ENCODE results near the gene UNC93B1.
A peak's percentile ranks its signal among the peaks of the same experiment; 100 is the strongest.

UNC93B1 gene

DNA sequence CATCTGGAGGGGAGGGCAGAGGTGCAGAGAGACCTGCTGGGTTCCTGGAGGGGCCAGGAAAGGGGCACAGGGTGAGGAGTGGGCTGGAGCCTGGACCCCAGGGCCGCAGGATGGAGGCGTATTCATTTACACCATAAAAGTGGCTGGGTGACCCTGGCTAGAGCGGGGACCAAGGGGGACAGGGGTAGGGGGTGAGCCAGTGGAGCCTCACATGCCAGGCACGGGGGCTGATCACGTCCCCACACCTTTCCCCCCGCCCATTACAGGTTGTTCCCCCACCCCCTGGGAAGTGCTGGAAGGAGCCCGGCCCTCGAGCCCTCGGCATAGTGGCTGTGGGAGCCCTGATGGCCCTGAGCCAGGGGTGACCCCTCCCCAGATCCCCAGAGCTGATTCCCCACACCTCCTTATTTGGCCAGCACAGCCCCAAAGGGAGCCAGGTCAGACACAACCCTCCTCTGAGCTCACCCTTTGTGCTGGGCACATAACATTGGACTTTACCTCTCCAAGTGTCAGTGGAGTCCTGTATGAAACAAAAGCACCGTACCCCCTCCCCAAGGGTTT is 35.7 kb upstream of the UNC93B1 start:
- DNase-seq: no peak

DNA sequence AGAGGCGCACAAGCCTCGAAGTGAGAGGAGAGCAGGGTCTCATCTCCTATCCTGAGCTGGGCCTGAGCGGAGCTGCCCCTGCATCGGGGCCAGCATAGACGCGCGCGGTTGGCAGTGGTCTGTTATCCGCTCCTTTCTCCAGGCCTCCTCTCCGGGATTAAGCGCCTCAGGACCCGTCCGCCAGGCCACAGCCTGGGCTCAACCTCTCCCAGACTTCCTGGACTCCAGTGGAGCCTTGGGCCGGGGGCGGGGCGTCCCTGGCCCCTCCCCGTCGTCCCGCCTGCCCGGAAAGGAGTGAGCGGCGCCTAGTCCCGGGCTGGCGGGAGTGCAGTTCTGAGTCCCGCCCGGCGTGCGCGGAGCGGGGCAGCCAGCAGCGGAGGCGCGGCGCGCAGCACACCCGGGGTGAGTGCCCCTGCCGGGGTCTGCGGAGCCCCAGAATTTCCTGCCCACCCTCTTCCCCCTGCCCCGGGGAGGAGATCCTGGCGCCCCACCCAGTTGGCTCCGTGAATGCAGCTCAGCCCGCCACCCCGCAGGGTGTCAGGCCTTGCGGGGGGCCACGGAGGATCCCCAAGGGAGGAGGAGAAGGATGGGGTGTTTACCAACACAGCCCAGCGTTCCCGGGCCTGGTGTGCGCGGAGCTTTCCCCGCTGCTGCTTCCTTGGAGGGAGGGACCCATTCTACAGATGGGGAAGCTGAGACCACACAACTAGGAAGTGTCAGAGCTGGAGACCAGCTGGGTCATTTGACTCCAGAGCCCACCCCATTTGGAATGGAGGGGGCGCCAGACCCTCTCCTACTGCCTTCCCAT is 35.0 kb upstream of the UNC93B1 start, which contains the start of gene TCIRG1:
Gene TCIRG1, plus strand, starts transcription at position 308 of the 808 bp plus-strand sequence. CDS start 2,247 bp downstream, outside the sequence.
- peak in 2 of 4 experiments; percentile 23 to 28 for DNase-seq

DNA sequence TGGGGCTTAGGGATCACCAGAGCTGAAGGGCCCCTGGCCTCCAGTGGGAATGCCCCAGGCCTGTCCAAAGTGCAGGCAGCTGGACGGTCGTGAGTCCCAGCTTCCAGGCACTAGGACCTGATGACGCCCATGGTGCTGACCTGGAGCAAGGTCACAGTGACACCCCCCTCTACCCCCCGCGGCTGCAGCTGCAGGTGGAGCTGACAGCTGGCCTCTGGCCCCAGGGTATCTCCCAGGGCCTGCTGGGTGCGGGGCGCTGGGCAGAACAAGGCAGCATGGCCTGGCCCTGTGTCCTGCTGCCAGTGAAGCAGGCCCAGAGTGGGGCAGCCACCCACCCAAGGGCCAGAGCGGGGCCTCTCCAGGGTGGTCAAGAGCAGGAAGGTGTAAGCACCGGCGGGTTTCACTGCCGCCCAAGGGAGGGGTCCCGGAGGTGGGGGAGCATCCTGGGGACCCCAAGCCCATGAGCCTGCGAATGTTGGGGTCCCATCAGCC is 34.4 kb upstream of the UNC93B1 start:
- no peak for DNase-seq

DNA sequence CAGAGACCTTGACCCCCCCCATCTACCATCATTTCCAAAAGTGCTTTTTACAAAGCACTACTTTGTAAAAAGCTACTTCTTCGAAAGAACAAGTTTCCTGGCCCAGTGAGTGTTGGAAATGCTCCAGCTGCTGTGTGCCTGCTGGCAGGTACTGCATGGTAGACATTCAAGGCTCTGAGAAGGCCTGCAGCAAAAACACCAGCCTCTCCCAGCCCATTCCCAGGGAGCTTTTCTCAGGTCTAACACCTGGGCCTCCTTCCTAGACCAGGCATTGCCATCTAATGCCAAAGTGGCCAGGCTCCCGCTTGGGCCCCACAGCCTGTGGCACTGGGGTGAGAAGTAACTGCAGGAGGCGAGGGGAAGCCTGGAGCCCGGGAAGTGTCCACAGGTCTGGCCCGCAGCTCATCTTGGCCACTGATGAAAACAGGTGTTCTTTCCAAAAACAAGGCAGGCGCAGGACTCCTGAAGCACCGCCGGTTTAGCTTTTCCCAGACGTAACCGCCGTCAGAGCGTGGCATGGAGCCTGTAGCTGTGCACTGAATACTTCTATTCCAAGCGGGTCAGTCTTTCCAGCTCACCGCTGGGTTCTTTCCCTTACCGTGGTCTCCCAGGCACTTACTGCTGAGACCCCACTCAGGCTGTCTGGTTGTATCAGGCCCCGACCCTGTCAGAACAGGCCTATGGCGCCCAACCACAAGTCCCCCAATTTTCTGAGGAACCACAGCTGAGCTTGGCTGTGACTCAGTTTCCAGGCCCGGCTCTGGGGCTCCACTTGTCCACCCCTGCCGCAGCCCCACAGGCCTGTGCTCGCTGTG is 33.7 kb upstream of the UNC93B1 start:
- no peak for DNase-seq

DNA sequence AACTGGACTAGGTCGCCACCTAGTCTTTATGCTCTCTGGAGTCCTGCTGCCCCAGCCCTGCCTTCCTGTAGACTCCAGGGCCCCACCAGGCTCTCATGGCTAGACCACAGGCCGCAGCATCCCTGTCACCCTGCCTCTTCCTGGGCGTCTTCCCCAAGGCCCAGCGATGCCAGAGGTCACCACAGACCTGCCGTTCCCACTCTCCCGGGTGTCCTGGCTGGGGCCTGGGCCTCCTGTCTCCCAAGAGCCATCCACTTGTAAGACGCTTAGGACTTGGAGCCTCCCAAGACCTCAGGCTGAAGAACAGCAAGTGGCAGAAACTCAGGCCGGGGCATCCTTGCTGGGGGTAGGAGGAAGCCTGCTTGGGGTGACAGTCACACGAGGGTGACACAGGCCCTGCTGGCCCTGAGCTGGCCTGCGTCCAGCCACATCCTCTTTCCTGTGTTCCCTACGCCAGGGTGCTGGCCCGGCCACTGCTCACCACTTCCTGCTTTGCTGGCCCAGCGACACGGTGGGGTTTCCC is 32.9 kb upstream of the UNC93B1 start:
- DNase-seq: no peak

DNA sequence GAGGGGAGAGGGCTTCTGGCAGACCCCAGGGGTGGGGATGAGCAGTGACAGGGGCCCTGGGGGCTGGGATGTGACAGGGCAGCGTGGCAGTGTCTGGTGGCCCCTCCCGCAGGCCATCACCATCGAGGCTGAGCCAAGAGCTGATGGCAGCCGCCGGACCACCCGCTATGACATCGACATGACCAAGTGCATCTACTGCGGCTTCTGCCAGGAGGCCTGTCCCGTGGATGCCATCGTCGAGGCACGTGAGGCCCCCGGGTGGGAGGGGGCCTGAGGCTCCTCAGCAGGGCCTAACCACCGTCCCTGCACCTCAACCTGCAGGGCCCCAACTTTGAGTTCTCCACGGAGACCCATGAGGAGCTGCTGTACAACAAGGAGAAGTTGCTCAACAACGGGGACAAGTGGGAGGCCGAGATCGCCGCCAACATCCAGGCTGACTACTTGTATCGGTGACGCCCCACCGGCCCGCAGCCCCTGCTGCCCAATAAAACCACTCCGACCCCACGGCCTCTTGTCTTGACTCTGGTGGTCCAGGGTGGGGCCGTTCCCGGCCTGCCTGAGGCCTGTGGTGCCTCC is 32.3 kb upstream of the UNC93B1 start:
- no peak for DNase-seq

DNA sequence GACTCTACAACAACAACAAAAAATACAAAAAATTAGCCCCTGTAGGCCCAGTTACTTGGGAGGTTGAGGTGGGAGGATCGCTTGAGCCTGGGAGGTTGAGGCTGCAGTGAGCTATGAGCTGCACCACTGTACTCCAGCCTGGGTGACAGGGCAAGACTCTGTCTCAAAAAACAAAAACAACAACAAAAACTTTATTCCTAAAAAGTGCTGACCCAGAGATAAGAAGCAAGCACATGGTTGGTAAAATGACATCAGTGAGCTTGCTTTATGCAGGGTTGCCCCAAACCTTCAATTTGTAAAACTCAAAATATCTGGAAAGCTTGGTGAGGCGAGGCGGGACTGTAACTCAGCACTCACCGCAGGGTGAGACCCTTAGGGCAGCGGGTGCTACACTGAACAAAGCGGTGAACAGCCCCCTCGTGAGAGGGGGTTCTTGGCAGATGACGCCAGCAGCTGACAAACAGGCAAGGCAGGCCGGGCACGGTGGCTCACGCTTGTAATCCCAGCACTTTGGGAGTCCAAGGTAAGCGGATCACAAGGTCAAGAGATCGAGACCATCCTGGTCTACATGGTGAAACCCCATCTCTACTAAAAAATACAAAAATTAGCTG is 31.5 kb upstream of the UNC93B1 start:
- no peak for DNase-seq

DNA sequence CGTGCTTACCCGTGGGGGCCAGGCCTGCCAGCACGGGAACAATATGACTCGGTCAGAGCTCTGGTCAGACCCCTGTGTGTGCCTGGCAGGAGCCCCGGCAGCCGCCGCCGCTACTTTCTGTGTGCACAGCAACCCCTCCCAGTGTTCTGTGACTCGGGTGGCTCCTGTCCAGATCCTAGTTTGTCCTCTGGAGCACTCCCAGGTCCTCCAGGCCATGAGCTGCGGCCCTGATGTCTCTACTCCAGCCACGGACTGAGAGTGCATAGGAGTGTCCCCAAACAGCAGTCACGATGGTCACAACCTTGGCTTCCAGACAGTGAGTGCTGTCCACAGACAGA is 29.8 kb upstream of the UNC93B1 start:
- DNase-seq: no peak

DNA sequence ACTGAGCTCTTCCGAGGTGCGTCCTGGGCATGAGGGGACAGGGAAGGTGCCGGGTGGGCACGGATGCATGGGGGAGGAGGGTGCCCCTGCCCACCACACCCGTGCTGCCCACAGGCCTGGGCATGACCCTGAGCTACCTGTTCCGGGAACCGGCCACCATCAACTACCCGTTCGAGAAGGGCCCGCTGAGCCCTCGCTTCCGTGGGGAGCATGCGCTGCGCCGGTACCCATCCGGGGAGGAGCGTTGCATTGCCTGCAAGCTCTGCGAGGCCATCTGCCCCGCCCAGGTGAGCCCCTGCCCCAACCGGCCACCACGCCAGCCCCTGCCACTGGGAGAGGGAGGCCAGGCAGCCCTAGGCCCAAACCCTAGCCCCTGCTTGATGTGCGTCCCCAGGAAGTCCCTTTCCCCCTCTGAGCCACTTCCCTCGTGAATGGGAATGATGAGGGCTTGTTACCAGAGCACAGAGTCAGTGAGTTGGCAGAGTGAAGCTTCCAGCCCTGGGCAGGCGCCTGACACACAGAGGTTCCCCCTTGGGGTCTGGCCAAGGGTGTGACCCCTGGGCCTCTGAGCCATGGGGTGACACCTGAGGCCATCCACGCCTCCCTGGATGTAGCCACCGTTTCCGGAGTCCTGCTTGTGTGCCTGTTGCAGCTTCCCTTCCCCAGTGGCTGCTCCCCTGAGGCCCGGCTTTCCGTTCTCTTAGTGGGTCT is 29.3 kb upstream of the UNC93B1 start:
- no peak for DNase-seq

DNA sequence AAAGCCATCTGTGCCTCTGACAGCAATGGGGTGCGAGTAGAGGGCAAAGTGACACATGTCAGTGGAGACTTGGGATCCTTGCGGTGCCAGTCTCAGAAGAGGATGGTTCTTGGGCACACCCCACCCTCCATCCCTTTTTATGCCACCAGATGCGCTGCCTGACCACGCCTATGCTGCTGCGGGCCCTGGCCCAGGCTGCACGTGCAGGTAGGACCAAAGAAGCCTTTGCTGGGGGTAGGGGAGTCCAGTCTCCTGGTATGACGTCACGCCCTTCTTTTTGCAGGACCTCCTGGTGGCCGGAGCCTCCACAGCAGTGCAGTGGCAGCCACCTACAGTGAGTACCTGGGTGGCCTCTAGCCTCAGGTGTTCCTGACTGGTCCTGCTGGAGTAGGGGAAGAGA is 28.1 kb upstream of the UNC93B1 start:
- no peak for DNase-seq

DNA sequence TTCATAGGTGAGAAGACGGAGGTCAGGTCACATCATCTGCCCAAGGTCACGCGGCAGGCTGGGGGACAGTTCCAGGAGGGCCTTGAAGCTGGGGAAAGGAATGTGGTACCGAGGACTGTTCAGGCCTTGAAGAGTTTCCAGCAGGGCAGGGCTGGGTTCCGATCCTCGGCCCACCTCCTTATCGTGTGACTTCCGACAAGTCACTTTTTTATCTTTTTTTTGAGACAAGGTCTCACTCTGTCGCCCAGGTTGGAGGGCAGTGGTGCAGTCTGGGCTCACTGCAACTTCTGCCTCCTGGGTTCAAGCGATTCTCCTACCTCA is 27.2 kb upstream of the UNC93B1 start:
- DNase-seq: no peak

DNA sequence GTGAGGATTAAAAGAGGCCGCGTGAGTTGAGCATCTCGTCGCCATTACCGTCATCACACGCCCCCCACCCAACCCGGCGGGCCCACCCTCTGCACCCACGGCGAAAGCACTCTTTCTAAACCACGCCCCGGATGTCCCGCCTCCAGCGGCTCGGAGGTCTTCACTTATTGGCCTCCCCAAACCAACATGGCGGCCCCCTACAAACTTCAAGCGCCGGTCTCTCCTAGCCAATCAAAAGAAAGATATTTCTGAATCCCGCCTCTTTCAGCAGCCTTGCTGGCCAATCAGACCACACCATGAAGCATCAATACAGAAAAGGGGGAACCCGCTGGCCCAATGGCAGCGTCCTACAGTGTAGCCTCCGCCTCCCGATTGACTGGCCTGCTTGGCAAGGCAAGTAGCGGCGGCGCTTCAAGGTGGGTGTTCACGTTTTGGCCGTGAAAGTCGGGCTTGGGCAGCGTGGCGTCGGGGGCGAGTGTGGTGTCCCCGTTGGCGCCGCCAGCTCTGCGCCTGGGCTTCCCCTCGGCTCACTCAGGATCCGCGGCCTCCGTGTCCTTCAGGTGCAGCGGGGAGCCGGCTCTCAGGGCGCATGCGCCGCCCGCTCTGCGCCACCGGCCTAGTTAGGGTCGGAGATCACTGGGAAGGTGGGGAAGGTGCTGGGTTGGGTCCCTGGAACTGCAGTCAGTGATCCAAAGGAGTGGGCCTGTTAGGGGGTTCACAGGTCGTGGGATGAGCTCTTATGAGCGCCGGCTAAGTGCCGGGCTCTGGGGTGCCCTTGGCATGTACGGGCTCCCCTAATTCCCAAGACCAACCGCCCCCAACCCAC is 26.6 kb upstream of the UNC93B1 start, which contains the start of gene NDUFS8:
Gene NDUFS8, plus strand, starts transcription at position 364 of the 826 bp plus-strand sequence. CDS start 1,471 bp downstream, outside the sequence.
- peak; percentile 89 to 94 (median 92) for DNase-seq

DNA sequence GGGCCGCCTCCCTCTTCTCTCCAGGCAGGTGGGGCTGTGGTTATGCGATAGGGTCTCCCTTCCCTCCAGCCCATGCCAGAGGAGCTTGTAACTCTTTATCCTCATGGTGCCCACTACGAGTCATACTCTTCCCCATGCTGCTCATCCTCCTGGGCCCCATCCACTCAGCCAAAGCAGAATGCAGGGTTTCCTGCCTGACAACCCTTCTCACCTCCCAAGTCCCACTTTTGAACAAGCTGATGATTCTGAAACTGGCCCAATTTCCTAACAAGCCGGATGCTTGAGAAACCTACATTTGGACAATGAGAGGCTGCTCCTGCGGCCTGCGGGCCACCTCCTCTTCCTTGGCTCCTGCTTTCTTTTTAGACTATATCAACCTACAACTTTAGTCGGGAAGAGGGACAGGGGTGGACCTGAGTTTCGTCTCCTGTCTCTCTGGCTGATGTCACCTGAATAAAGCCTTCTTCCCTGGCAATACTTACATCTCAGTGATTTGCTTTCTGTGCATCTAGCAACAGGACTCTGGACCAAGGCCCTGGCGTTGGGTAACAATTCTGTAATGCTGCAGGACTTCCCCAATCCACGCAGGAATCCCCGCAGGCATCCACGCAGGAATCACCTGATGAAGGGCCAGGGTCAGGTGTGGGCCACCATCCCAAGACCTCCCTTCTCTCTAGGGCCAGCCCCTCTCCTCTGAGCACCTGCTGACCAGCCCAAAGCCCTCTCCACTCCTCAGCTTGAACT is 25.1 kb upstream of the UNC93B1 start:
- DNase-seq: no peak

DNA sequence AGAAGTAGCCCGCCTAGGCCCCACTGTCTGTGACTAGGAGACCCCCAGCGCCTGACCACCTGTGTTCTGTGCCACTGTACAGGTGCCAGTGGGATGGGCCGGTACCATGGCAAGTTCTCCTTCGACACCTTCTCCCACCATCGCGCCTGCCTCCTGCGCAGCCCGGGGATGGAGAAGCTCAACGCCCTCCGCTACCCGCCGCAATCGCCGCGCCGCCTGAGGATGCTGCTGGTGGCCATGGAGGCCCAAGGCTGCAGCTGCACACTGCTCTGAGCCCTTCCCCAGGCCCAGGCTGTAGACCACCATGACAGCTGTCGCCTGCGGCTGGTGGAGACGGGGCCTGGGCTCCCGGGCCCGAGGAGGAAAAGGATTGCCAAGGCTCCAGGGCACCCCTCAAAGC is 23.8 kb upstream of the UNC93B1 start:
- no peak for DNase-seq

DNA sequence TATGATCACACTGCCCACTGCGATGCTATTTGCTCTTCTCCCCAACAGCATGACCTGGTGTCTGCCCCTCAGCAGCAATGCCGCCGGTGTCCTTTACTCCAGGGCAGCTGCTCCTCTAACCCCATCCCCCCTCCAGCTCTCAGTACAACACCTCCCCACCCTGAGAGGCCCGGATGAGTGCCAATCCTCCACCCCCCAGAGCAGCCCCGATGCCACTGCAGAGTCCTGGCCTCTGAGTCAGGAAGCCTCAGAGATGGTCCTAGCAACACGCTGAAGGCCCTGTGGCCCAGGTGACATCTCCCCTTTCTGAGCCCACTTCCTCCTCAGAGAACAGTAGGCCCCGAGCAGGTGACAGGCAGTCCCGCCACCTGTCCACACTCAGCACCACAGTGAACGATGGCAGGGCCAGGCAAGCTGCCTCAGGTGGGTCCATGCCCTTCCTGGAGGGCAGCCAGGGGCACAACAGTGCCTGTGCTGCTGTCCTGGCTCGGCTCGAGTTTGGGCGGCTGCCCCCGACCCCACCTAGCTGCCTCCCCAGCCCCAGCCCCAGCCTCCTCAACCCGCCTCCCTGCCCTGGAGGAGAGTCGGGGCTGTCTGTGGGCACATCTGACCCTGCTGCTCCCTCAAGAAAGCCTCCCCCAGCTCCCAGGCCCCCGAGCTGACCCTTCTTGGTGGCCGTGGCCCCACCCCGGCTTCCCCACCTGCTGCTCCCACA is 22.7 kb upstream of the UNC93B1 start:
- no peak for DNase-seq

DNA sequence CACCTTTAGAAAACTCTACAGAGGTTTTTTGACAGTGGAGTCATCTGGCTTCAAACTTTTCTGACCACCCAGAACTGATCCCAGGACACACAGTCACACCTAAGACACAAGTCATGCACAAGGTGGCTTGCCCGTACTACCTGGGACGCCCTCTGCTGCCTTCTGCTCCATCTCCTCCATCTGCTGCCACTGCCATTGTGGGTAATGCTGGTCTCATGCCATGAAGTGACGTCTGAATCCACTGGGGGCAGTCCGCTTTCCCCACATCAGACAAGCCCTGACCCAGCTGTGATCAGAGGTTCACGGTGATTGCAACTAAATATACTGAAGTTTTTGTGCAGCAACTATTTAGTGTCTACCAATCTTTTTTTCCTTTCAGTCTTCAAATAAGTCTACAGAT is 21.1 kb upstream of the UNC93B1 start:
- no peak for DNase-seq

DNA sequence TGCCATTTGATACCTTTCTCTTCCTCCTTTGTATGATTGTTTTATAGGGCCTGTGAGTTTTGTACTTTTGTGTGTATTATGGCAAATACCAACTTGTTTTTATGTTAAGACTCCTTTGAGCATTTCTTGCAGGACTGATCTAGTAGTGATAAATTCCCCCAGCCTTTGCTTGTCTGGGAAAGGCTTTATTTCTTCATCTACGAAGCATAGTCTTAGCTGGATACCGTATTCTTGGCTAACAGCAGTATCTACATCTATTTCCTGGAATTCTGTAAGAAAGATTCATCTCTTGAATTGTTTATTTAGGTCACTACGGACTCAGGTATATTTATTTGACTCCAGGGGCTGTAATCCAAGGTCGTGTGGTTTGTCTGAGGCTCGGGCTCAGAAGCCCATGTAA is 20.6 kb upstream of the UNC93B1 start:
- DNase-seq: no peak

DNA sequence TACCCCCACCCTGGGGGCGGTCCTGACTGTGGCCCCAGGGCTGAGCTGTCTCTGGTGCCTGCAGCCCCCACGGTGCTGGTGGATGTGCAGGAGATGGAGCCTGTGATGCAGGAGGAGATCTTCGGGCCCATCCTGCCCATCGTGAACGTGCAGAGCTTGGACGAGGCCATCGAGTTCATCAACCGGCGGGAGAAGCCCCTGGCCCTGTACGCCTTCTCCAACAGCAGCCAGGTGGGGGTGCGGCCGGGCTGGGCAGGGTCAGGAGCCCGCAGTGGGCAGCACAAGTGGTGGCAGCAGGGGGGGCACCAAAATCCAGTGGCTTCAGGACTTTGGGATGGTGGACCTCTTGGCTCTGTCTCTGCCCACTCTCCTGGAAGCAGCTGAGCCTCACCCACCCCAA is 18.6 kb upstream of the UNC93B1 start:
- DNase-seq: no peak

DNA sequence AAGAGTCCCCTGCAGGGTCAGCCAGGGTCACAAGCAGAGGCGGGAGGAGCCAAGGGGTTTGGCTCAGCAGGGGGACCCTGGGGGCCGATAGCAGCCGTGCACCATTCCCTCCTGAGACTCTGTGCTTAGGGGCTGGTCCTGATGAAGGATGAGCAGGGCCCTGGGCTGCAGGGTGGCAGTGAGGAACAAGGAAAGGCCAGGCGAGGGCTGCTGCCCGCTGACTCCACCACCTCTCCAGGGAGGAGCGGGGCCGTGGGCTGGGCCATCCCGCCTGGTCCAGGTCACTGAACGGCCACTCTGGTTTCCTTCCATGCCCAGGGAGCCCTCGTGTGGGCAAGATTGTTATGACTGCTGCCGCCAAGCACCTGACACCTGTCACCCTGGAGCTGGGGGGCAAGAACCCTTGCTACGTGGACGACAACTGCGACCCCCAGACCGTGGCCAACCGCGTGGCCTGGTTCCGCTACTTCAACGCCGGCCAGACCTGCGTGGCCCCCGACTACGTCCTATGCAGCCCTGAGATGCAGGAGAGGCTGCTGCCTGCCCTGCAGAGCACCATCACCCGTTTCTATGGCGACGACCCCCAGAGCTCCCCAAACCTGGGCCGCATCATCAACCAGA is 17.4 kb upstream of the UNC93B1 start:
- DNase-seq: no peak
